HG03565 (cell line): ENCODE data around the gene SPPL2C.
"Not testable (repeated sequence)": the region's sequence is repeated elsewhere in the genome, so short reads cannot be mapped to it uniquely, and the experiment has no call there.

Source experiments
- ATAC-seq: cut with Tn5 transposase; IDR thresholded peaks from one replicate; pipeline ENCODE4 v1.9.1; 2021; ENCODE audit warnings: mild to moderate bottlenecking, moderate library complexity; ENCODE audit not compliant: unreplicated experiment

SPPL2C gene

GRCh38 chr17:45849536-45849990 is 4.9 kb downstream of the SPPL2C start:
- no peak for ATAC-seq

- ATAC-seq: no peak
Observed at GRCh38 chr17:45850011-45850410, 5.3 kb downstream of the SPPL2C start.

GRCh38 chr17:45850468-45850867 is 5.8 kb downstream of the SPPL2C start:
- ATAC-seq: no peak

- no peak for ATAC-seq
Observed at GRCh38 chr17:45851022-45851421, 6.3 kb downstream of the SPPL2C start.

- ATAC-seq: no peak
Observed at GRCh38 chr17:45851464-45851863, 6.8 kb downstream of the SPPL2C start.

GRCh38 chr17:45851873-45852272 is 7.2 kb downstream of the SPPL2C start:
- ATAC-seq: no peak

GRCh38 chr17:45852535-45853297 is 8.0 kb downstream of the SPPL2C start:
- ATAC-seq: no peak

- no peak for ATAC-seq
Observed at GRCh38 chr17:45854209-45854608, 9.5 kb downstream of the SPPL2C start.

- ATAC-seq: no peak
Observed at GRCh38 chr17:45855691-45856336, 11.1 kb downstream of the SPPL2C start.

GRCh38 chr17:45857977-45858708 is 13.5 kb downstream of the SPPL2C start:
- no peak for ATAC-seq

GRCh38 chr17:45861165-45861564 is 16.5 kb downstream of the SPPL2C start:
- ATAC-seq: no peak

- ATAC-seq: not testable (repeated sequence)
Observed at GRCh38 chr17:45862127-45862526, 17.4 kb downstream of the SPPL2C start.

GRCh38 chr17:45863857-45864654 is 19.4 kb downstream of the SPPL2C start:
- ATAC-seq: no peak

- no peak for ATAC-seq
Observed at GRCh38 chr17:45867171-45867570, 22.5 kb downstream of the SPPL2C start.

- ATAC-seq: no peak
Observed at GRCh38 chr17:45867702-45868101, 23.0 kb downstream of the SPPL2C start.

- ATAC-seq: no peak
Observed at GRCh38 chr17:45868276-45868675, 23.6 kb downstream of the SPPL2C start.

GRCh38 chr17:45869676-45870341 is 25.1 kb downstream of the SPPL2C start:
- no peak for ATAC-seq

- no peak for ATAC-seq
Observed at GRCh38 chr17:45870342-45870974, 25.8 kb downstream of the SPPL2C start.

GRCh38 chr17:45871718-45872117 is 27.0 kb downstream of the SPPL2C start:
- ATAC-seq: no peak

- ATAC-seq: no peak
Observed at GRCh38 chr17:45873728-45874127, 29.0 kb downstream of the SPPL2C start.
